HG03565 (cell line): ENCODE data around the gene DCAF15.
"Not testable (repeated sequence)": the region's sequence is repeated elsewhere in the genome, so short reads cannot be mapped to it uniquely, and the experiment has no call there.

Experiments
- ATAC-seq: cut with Tn5 transposase; IDR thresholded peaks from one replicate; pipeline ENCODE4 v1.9.1; 2021; ENCODE audit warnings: mild to moderate bottlenecking, moderate library complexity; ENCODE audit not compliant: unreplicated experiment

DCAF15 gene

GRCh38 chr19:13952154-13952930, at the start of gene DCAF15:
Gene DCAF15 (plus strand): TSS chr19:13952509. CDS start chr19:13952513, 4 bp downstream.
- peak; percentile 97 for ATAC-seq

DNA sequence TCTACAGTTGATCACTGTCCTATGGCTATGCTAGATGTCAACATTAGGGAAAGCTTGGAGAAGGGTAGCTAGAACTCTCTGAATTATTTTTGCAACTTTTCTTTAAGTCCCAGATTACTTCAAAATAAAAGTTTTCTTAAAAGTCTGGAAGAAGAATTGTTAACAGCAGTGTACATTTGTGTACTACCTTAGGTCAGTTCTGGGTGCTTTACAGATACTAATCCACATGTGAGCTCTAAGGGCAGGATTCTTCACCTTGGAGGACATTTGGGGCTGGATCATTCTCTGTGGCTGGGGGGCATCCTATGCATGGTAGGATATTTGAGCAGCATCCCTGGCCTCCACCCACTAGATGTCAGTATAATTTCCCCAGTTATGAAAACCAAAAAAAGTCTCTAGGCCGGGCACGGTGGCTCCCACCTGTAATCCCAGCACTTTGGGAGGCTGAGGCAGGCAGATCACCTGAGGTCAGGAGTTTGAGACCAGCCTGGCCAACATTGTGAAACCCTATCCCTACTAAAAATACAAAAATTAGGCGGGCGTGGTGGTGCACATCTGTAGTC, 49.2 kb upstream of the DCAF15 start:
- no peak for ATAC-seq

DNA sequence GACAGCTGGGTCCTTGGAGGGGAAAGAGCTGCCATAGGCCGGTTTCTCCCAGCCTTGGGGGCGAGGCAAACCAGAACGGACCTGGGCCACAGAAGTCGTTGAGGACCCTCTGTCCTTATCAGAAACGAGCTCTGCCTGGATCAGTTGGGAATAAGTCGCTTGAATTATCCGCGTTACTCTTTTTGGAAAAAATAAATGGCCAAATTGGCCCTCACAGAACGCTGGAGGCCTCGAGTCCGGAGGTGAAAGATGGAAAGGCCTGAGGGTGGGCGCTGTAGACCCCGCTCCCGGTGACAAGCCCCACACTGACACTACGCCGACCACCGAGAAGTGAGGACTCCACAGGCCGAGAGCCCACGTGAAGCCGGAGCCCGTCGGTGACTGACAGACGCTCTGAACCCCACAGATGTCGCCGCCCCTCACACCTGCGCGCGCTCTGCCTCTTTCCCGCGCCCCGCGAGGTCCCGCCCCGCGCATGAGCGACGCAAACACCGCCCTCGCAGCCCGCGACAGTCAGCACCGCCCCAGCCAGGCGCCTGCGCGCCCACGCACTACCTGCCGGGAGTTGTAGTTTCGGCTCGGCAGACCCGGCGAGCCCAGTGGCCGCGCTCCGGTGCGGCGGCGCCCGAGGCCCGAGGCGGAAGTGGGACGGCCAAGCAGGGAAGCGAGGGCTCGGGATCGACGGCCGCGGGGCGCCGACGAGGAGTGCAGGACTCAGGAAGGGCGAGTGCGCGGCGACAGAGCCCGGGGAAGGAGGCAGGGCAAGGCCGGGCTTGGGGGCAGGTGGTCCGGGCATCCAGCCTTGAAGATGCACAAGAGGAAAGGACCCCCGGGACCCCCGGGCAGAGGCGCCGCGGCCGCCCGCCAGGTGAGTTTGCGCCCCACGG, 46.4 kb upstream of the DCAF15 start, which contains the start of the genes BRME1 and CC2D1A:
TSS of gene BRME1 (minus strand) at position 484 of the 887 bp plus-strand sequence. CDS start 1,225 bp downstream, outside the sequence.
TSS of gene CC2D1A (plus strand) at position 568 of the 887 bp plus-strand sequence. CDS start at position 809, 241 bp downstream.
- peak; percentile 88 for ATAC-seq

DNA sequence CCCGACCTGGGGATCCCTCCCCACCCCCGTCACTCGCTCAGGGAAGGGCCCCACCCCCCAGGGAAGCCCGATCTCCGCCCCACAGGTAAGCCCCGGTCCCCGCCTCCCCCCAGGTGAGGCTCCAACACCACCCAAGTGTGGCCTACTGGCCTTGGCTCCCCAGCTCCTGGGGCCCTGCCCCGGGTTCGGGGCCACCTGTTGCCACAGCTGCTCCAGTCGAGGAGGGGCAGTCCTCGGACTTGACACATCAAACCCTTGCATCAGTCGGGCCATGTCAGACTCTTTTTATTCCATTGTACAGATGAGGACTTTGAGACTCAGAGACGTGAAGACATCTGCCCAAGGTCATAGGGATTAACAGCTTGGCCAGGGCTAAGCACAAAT, 45.8 kb upstream of the DCAF15 start:
- ATAC-seq, result no peak

- ATAC-seq, result no peak
Measured at GRCh38 chr19:13906910-13907309, 45.4 kb upstream of the DCAF15 start.

GRCh38 chr19:13908674-13909073, 43.6 kb upstream of the DCAF15 start:
- no peak for ATAC-seq

- no peak for ATAC-seq
Measured at GRCh38 chr19:13909430-13909829, 42.9 kb upstream of the DCAF15 start.

GRCh38 chr19:13913352-13913751, 39.0 kb upstream of the DCAF15 start:
- ATAC-seq, result no peak

DNA sequence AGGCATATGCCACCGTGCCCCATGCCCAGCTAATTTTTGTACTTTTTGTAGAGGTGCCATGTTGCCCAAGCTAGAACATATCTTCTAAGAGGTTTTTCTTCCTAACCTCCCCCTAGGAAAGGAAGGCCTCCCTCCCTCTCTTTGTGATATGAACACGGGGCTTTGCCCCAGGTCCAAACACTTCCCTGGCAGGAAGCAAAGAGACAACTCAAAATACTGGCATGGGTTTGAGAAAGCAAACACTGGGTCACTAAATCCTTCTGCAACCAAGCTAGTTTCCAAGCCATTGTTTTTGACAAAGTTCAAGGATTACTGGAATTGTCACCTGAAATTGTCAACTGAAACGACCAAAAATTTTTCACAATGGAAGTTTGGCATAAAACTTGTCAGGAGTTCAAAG, 37.5 kb upstream of the DCAF15 start:
- no peak for ATAC-seq

GRCh38 chr19:13917888-13918406, 34.4 kb upstream of the DCAF15 start:
- no peak for ATAC-seq

DNA sequence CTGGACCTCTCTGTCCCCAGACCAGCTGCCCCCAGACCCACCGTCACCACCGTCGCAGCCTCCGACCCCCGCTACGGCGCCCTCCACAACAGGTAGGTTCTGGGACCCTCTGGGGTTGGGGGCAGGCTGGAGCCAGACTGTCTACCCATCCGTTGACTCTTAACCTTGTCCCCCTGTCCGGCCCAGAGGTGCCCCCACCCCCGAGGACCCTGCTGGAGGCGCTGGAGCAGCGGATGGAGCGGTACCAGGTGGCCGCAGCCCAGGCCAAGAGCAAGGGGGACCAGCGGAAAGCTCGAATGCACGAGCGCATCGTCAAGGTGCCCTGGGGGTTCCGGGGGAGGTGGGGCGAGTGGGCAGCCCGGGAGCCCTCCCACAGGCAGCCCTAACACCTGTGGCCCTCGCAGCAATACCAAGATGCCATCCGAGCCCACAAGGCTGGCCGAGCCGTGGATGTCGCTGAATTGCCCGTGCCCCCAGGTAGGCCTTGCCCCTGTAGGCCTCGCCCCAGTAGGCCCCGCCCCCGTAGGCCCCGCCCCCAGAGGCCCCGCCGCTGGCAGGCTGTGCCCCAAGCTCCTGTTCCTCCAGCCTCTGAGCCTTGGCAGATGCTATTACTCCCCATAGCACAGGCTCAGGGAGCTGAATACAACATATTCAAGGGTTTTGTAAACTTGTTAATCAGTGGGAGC, 33.4 kb upstream of the DCAF15 start:
- ATAC-seq, result no peak

DNA sequence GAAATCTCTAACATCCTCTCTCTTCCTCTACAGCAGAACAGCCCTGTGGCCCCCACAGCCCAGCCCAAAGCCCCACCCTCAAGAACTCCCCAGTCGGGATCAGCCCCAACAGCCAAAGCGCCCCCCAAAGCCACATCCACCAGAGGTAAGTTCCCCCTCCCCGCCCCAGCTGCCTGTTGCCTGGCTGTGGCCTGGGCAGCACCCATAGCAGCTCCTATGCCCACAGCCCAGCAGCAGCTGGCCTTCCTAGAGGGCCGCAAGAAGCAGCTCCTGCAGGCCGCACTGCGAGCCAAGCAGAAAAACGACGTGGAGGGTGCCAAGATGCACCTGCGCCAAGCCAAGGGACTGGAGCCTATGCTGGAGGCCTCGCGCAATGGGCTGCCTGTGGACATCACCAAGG, 31.8 kb upstream of the DCAF15 start:
- ATAC-seq, result no peak

DNA sequence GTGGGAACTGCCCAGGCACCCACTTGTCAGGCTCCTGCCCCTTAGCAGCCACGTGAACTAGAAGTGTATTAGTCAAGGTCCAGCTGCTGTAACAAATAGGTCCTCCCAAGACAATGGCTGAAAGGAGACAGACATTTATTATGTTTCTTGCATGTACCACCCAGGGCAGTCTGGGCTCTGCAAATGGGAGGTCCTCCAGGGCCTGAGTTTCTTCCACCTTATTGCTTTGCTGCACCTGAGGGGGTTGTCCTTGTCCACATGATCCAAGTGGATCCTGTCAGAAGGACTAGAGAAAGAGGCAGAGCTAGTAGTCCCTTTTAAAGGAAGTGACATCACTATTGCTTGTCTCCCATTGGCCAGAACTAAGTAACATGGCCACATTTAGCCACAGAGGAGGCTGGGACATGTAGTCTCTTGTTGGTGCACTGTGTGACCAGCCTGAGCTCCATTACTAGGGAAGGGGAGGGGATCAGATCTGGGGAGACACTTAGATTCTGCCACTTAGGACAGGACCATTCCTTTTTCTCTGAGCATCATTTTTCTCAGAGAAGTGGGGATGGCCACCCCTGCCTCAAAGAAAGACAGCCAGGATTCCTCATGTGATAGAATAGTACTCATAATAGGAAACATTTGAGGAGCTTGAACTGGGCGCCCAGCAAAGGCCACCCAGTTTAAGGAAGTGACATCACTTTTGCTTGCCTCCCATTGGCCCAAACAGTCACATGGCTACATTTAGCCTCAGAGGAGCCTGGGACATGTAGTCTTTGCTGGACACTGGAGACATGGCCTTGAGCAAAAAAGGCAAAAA, 31.2 kb upstream of the DCAF15 start:
- ATAC-seq, result no peak

DNA sequence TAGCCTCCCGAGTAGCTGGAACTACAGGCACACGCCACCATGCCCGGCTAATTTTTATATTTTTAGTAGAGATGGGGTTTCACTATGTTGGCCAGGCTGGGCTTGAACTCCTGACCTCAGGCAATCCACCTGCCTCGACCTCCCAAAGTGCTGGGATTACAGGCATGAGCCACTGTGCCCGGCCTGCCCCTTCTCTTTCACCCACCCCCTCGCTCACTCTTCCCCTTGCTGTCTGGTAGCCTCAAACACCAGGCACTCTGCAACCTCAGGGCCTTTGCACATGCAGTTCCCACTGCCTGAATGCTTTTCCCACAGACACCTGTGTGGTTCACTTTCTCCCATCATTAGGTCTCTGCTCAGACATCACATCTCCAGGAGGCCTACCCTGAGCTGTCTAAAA, 30.2 kb upstream of the DCAF15 start:
- ATAC-seq, result not testable (repeated sequence)

GRCh38 chr19:13923194-13923987, 28.9 kb upstream of the DCAF15 start:
- ATAC-seq, result no peak

GRCh38 chr19:13926010-13926409, 26.3 kb upstream of the DCAF15 start:
- no peak for ATAC-seq

- no peak for ATAC-seq
Measured at GRCh38 chr19:13926715-13927114, 25.6 kb upstream of the DCAF15 start.

DNA sequence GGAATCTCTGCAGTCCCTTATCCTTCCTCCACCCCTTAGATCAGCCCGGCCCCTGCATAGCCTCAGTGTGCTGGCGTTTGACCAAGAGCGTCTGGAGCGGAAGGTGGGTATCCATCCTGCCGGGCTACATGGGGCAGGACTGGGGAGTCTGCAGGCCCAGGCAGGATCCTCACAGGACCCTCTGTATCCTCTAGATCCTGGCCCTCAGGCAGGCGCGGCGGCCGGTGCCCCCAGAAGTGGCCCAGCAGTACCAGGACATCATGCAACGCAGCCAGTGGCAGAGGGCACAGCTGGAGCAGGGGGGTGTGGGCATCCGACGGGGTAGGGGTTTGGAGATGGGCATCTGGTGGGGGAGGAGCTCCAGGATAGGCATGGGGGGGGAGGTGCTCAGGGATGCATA, 23.0 kb upstream of the DCAF15 start:
- no peak for ATAC-seq

- ATAC-seq, result no peak
Measured at GRCh38 chr19:13929956-13930355, 22.4 kb upstream of the DCAF15 start.
